HUES48 (cell line): ENCODE data around the gene LYZL2.

Experiments
- H3K27ac ChIP-seq: one replicate; pipeline ENCODE4 v1.7.0; 2013; ENCODE audit warnings: low read depth, low read length, inconsistent platforms
- H3K27me3 ChIP-seq: 2 replicates; pipeline ENCODE4 v1.6.1; 2013; ENCODE audit warnings: mild to moderate bottlenecking, low read length; ENCODE audit not compliant: control insufficient read depth, insufficient read depth
- H3K36me3 ChIP-seq: 2 replicates; pipeline ENCODE4 v1.6.1; 2013; ENCODE audit warnings: low read length; ENCODE audit not compliant: control insufficient read depth, insufficient read depth
- H3K4me1 ChIP-seq: 2 replicates; pipeline ENCODE4 v1.6.1; 2013; ENCODE audit warnings: mild to moderate bottlenecking, low read length; ENCODE audit not compliant: control insufficient read depth, insufficient read depth
- H3K4me3 ChIP-seq: 2 replicates; pipeline ENCODE4 v1.5.1; 2013; ENCODE audit warnings: mild to moderate bottlenecking, low read depth, low read length
- H3K9ac ChIP-seq: 2 replicates; pipeline ENCODE4 v1.6.1; 2013; ENCODE audit warnings: mild to moderate bottlenecking, low read depth, low read length, moderate library complexity
- H3K9me3 ChIP-seq: 2 replicates; pipeline ENCODE4 v1.6.1; 2013; ENCODE audit warnings: low read length; ENCODE audit not compliant: control insufficient read depth, insufficient read depth

The LYZL2 gene

GRCh38 chr10:30591249-30591670 is 38.3 kb downstream of the LYZL2 start:
- H3K9ac ChIP-seq: no peak overlapping the region

GRCh38 chr10:30589441-30589840 is 40.1 kb downstream of the LYZL2 start:
- H3K4me1 ChIP-seq: no peaks in the 10 kb centered on the region; the same call in 1 of the 2 replicates
- H3K36me3 ChIP-seq: no peaks in the 10 kb centered on the region
- no peak overlapping the region for H3K4me3 ChIP-seq
- no peak overlapping the region for H3K27ac ChIP-seq
- peaks cover 18% of the 10 kb centered on the region for H3K27me3 ChIP-seq
- H3K9me3 ChIP-seq: no peaks in the 10 kb centered on the region
- no peak overlapping the region for H3K9ac ChIP-seq

More at GRCh38 chr10:30591249-30591670, 38.3 kb downstream of the LYZL2 start:
- Histone ChIP-seq H3K27ac (no peak overlapping the region), H3K4me1 (no peaks in the 10 kb centered on the region; the same call in 1 of the 2 replicates), H3K4me3 (no peak overlapping the region), H3K27me3 (peaks cover 36% of the 10 kb centered on the region), H3K9me3 (no peaks in the 10 kb centered on the region), H3K36me3 (no peaks in the 10 kb centered on the region)

GRCh38 chr10:30587522-30588031 is 42.0 kb downstream of the LYZL2 start:
- Histone ChIP-seq H3K27ac (no peak overlapping the region), H3K4me1 (no peaks in the 10 kb centered on the region; the same call in 1 of the 2 replicates), H3K9ac (no peak overlapping the region), H3K4me3 (no peak overlapping the region), H3K36me3 (no peaks in the 10 kb centered on the region), H3K27me3 (no peaks in the 10 kb centered on the region; the same call in 1 of the 2 replicates), H3K9me3 (no peaks in the 10 kb centered on the region)

GRCh38 chr10:30586828-30587227 is 42.7 kb downstream of the LYZL2 start:
- H3K36me3 ChIP-seq: no peaks in the 10 kb centered on the region
- H3K4me3 ChIP-seq: no peak overlapping the region
- H3K9me3 ChIP-seq: no peaks in the 10 kb centered on the region
- no peaks in the 10 kb centered on the region; the same call in 1 of the 2 replicates for H3K4me1 ChIP-seq
- no peak overlapping the region for H3K9ac ChIP-seq
- H3K27ac ChIP-seq: no peak overlapping the region
- H3K27me3 ChIP-seq: no peaks in the 10 kb centered on the region; the same call in 1 of the 2 replicates

- no peaks in the 10 kb centered on the region for H3K36me3 ChIP-seq
- H3K9ac ChIP-seq: no peak overlapping the region
- H3K9me3 ChIP-seq: no peaks in the 10 kb centered on the region
- no peaks in the 10 kb centered on the region; the same call in 1 of the 2 replicates for H3K4me1 ChIP-seq
- no peak overlapping the region for H3K27ac ChIP-seq
- no peak overlapping the region for H3K4me3 ChIP-seq
- no peaks in the 10 kb centered on the region for H3K27me3 ChIP-seq
Observed at GRCh38 chr10:30583778-30584415, 45.7 kb downstream of the LYZL2 start.

GRCh38 chr10:30581779-30582380 is 47.7 kb downstream of the LYZL2 start:
- H3K27ac ChIP-seq: no peak overlapping the region
- no peaks in the 10 kb centered on the region for H3K36me3 ChIP-seq
- no peak overlapping the region for H3K9ac ChIP-seq
- H3K27me3 ChIP-seq: no peaks in the 10 kb centered on the region
- H3K4me3 ChIP-seq: no peak overlapping the region
- no peaks in the 10 kb centered on the region for H3K9me3 ChIP-seq
- no peaks in the 10 kb centered on the region for H3K4me1 ChIP-seq

GRCh38 chr10:30580676-30581075 is 48.9 kb downstream of the LYZL2 start:
- no peak overlapping the region for H3K4me3 ChIP-seq
- H3K4me1 ChIP-seq: no peaks in the 10 kb centered on the region
- H3K36me3 ChIP-seq: no peaks in the 10 kb centered on the region

GRCh38 chr10:30580241-30580640 is 49.3 kb downstream of the LYZL2 start:
- Histone ChIP-seq H3K27ac (no peak overlapping the region), H3K9ac (no peak overlapping the region), H3K4me3 (no peak overlapping the region), H3K27me3 (no peaks in the 10 kb centered on the region), H3K4me1 (no peaks in the 10 kb centered on the region), H3K36me3 (no peaks in the 10 kb centered on the region), H3K9me3 (no peaks in the 10 kb centered on the region)

More at GRCh38 chr10:30580676-30581075, 48.9 kb downstream of the LYZL2 start:
- Histone ChIP-seq H3K27ac (no peak overlapping the region), H3K9me3 (no peaks in the 10 kb centered on the region), H3K27me3 (no peaks in the 10 kb centered on the region), H3K9ac (no peak overlapping the region)

- Histone ChIP-seq H3K9me3 (no peaks in the 10 kb centered on the region), H3K9ac (no peak overlapping the region), H3K4me1 (0 out of 2 replicates have a peak, but pooled peaks cover under 1% of the 10 kb centered on the region), H3K27me3 (no peaks in the 10 kb centered on the region), H3K27ac (no peak overlapping the region), H3K4me3 (no peak overlapping the region), H3K36me3 (no peaks in the 10 kb centered on the region)
Observed at GRCh38 chr10:30579574-30579973, 50.0 kb downstream of the LYZL2 start.

- H3K27ac ChIP-seq: no peak overlapping the region
- no peaks in the 10 kb centered on the region for H3K27me3 ChIP-seq
- H3K9ac ChIP-seq: no peak overlapping the region
- H3K4me3 ChIP-seq: no peak overlapping the region
- H3K36me3 ChIP-seq: no peaks in the 10 kb centered on the region
- H3K9me3 ChIP-seq: no peaks in the 10 kb centered on the region
- peaks cover 7% of the 10 kb centered on the region for H3K4me1 ChIP-seq
Observed at GRCh38 chr10:30577048-30577447, 52.5 kb downstream of the LYZL2 start.

- H3K36me3 ChIP-seq: no peaks in the 10 kb centered on the region
- no peak overlapping the region for H3K4me3 ChIP-seq
- peaks cover 7% of the 10 kb centered on the region for H3K4me1 ChIP-seq
- H3K27ac ChIP-seq: no peak overlapping the region
- H3K9me3 ChIP-seq: no peaks in the 10 kb centered on the region
- no peak overlapping the region for H3K9ac ChIP-seq
- no peaks in the 10 kb centered on the region for H3K27me3 ChIP-seq
Observed at GRCh38 chr10:30576641-30577040, 52.9 kb downstream of the LYZL2 start.
